Suprapubic skin (tissue), 4 donors: Measurements from ENCODE around the gene ARAP3. TPM values are rescaled to one million over a fixed set of nuclear protein-coding genes. Genes with fewer than 3 reads are reported as not detected.
A peak's percentile ranks its signal among the peaks of the same experiment; 100 is the strongest.

Experiments used
- DNase-seq, 2 donors: peaks; one replicate each; pipeline ENCODE4 v3.0.0-alpha.2; 2019; ENCODE audit warnings: low spot score in 2 of 2
- H3K27ac ChIP-seq: fragments of 200-600 bp; sonication (generic); one replicate; pipeline ENCODE4 v1.5.1; 2019
- H3K27me3 ChIP-seq: fragments of 200-600 bp; sonication (generic); one replicate; pipeline ENCODE4 v1.5.1; 2019
- H3K36me3 ChIP-seq: fragments of 200-600 bp; sonication (generic); one replicate; pipeline ENCODE4 v1.5.1; 2019
- H3K4me1 ChIP-seq: fragments of 200-600 bp; sonication (generic); one replicate; pipeline ENCODE4 v1.5.1; 2019
- H3K4me3 ChIP-seq: fragments of 200-600 bp; sonication (generic); one replicate; pipeline ENCODE4 v1.5.1; 2019; ENCODE audit warnings: mild to moderate bottlenecking
- H3K9me3 ChIP-seq: fragments of 200-600 bp; sonication (generic); one replicate; pipeline ENCODE4 v1.5.1; 2019
- EP300 ChIP-seq: sonication (generic); formaldehyde crosslinking; IDR thresholded peaks from one replicate; pipeline ENCODE4 v1.6.1; 2017; ENCODE audit warnings: antibody characterized with exemption
- POLR2A ChIP-seq, 2 donors: fragments of 450-650 bp; IDR thresholded peaks; one replicate each; pipeline ENCODE4 v1.6.1; 2017; ENCODE audit warnings: antibody characterized with exemption in 2 of 2, mild to moderate bottlenecking in 2 of 2, moderate library complexity in 2 of 2
- POLR2AphosphoS5 ChIP-seq, 3 donors: sonication (generic); formaldehyde crosslinking; IDR thresholded peaks; one replicate each; pipeline ENCODE4 v1.6.1; 2017; ENCODE audit warnings: antibody characterized with exemption in 3 of 3
- WGBS: methylation state at CpG from one replicate; pipeline ENCODE4 v1.1.5; 2018; 5-methylcytosine and 5-hydroxymethylcytosine counted together
- total RNA-seq, 4 donors: library from RNA; depleted of rRNA; stranded (reverse); fragments of >200 nt; gene quantifications; one replicate each; pipeline ENCODE4 v1.1.0, GENCODE V29; 2016
- TF ChIP-seq, protein P1 (sequence below), 2 donors: fragments of 200-600 bp in 1 of 2; fragments of 450-650 bp in 1 of 2; sonication (generic) in 1 of 2; IDR thresholded peaks; one replicate each; pipeline ENCODE4 v1.5.1; 2016 to 2019; ENCODE audit warnings: antibody characterized with exemption in 2 of 2, mild to moderate bottlenecking in 1 of 2, moderate library complexity in 1 of 2

Gene ARAP3
- total RNA-seq, 4 donors from 2014 or later, result 1.5 to 7.4 (median 4.3) TPM

GRCh38 chr5:141608046-141608445 lies 74.0 kb downstream of the ARAP3 start:
- no peak overlapping the region for H3K4me3 ChIP-seq
- no peaks in the 10 kb centered on the region for H3K36me3 ChIP-seq
- WGBS, result 83% methylated on average over 2 of the region's 2 CpGs
- no peaks in the 10 kb centered on the region for H3K9me3 ChIP-seq
- no peaks in the 10 kb centered on the region for H3K27me3 ChIP-seq
- peak overlapping the region; percentile 11 for H3K27ac ChIP-seq
- TF ChIP-seq, protein P1, sequence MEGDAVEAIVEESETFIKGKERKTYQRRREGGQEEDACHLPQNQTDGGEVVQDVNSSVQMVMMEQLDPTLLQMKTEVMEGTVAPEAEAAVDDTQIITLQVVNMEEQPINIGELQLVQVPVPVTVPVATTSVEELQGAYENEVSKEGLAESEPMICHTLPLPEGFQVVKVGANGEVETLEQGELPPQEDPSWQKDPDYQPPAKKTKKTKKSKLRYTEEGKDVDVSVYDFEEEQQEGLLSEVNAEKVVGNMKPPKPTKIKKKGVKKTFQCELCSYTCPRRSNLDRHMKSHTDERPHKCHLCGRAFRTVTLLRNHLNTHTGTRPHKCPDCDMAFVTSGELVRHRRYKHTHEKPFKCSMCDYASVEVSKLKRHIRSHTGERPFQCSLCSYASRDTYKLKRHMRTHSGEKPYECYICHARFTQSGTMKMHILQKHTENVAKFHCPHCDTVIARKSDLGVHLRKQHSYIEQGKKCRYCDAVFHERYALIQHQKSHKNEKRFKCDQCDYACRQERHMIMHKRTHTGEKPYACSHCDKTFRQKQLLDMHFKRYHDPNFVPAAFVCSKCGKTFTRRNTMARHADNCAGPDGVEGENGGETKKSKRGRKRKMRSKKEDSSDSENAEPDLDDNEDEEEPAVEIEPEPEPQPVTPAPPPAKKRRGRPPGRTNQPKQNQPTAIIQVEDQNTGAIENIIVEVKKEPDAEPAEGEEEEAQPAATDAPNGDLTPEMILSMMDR (IDR thresholded peaks at IDR 0.05), result no peak
- no peak for TF ChIP-seq EP300
- TF ChIP-seq POLR2A (IDR thresholded peaks at IDR 0.05), result no peak
- TF ChIP-seq POLR2AphosphoS5 (IDR thresholded peaks at IDR 0.05), result no peak
- no peak for DNase-seq
- peaks cover 41% of the 10 kb centered on the region for H3K4me1 ChIP-seq

DNA sequence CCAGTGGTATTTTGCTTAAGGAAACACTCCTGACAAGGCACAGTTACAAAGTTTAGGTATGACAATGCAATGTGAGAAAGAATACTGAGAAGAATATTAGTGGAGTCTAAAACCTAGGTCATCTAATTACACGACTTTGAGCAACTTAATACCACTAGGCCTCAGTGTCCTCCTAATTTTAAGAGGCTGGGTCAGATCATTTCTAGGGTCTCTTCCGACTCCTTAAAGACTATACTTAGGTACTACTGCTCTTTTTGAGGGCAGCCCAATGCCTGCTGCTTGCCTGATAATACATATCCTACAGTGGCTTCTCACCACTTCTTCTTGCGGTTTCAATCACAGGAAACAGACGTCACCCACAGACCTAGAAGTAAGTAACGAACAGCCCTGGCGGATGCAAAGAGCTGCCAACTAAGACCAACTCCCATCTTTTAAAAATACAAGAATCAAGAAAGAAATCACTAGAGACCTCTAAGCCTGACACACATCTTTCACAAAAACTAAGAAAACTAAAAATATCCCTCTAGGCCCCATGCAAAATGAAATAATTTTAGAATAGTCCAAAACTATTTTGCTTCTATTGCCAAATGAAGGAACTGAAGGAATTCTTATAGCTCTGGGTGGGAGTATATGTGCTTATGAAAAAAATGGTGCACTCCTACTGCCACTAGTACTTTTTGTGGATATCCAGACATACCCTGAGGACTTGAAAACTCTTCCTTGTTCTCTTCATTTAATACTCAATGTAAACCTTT lies 76.3 kb downstream of the ARAP3 start:
- Histone ChIP-seq H3K27me3 (no peaks in the 10 kb centered on the region), H3K9me3 (no peaks in the 10 kb centered on the region), H3K4me1 (peaks cover 47% of the 10 kb centered on the region), H3K36me3 (no peaks in the 10 kb centered on the region), H3K27ac (peak overlapping the region; percentile 81), H3K4me3 (no peak overlapping the region)
- TF ChIP-seq, protein P1 (IDR thresholded peaks at IDR 0.05), result no peak
- TF ChIP-seq POLR2AphosphoS5 (IDR thresholded peaks at IDR 0.05) (no peak), EP300 (no peak), POLR2A (IDR thresholded peaks at IDR 0.05) (no peak)
- 59% methylated on average over 6 of the region's 6 CpGs for WGBS
- DNase-seq, result no peak

DNA sequence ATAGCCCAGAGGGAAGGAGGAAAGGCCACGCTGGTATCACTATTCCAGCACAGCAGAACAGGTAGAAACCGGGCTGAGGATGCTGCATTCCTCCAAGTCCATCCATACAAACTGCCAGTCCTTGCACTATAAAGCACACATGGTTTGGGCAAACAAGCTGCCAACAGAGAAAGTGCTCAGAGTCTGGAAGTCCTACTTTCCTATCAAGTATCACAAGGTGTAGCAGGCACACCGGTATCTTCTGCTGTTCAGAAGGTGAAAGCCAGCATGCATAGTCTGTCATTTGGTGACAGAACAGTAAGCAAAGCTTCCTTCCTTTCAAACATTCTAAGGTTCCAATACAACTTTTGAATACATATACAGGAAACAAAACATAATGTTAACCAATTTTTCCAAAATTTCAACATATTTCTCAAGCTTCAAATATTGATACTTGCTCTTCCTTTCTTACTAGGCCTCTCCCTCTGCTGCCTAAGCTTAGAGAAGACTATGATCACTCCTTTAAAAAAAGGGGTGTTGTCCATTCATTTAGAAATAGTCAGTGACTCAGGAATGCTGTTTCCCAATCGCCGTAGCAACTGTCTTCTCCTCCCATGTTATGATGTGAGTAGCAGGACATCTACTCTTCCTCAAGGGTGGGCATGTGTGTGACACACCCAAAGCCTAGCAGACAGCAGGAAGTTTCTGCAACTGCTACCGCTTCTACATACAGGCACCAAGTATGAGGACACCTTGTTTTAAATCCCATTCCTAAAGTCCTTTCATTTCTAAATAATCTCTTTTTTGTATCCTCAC lies 77.9 kb downstream of the ARAP3 start:
- DNase-seq, result peak; percentile 83 to 86
- Histone ChIP-seq H3K36me3 (no peaks in the 10 kb centered on the region), H3K4me1 (peaks cover 47% of the 10 kb centered on the region), H3K9me3 (no peaks in the 10 kb centered on the region), H3K27ac (peak overlapping the region; percentile 81), H3K27me3 (no peaks in the 10 kb centered on the region), H3K4me3 (no peak overlapping the region)
- TF ChIP-seq POLR2AphosphoS5 (IDR thresholded peaks at IDR 0.05), result peak in 2 of 3 donors; percentile 53 to 89
- no peak for TF ChIP-seq EP300
- TF ChIP-seq POLR2A (IDR thresholded peaks at IDR 0.05), result no peak
- TF ChIP-seq, protein P1 (IDR thresholded peaks at IDR 0.05), result no peak
- WGBS, result 35% methylated on average over 6 of the region's 6 CpGs

Other genes with a start within 250 kb of the ARAP3 start
- gene PCDHGC3, start 206.3 kb downstream of the ARAP3 start, total RNA-seq, result 10 to 100 TPM; 30.0 to 73.4 (median 60.4) TPM
- 10 to 100 TPM in 3 of 4 donors, 1 to 10 TPM in 1; 2.7 to 30.6 (median 15.0) TPM for gene PCDHGC4, start 197.2 kb downstream of the ARAP3 start, total RNA-seq
- 10 to 100 TPM in 1 of 4 donors, 1 to 10 TPM in 3; 1.6 to 10.5 (median 3.2) TPM for gene PCDHGC5, start 193.1 kb downstream of the ARAP3 start, total RNA-seq
- gene DIAPH1, start 63.2 kb downstream of the ARAP3 start, total RNA-seq, result 100 to 1,000 TPM in 1 of 4 donors, 10 to 100 TPM in 3; 83.0 to 115 (median 95.1) TPM
- gene HDAC3, start 45.4 kb downstream of the ARAP3 start, total RNA-seq, result 10 to 100 TPM; 50.0 to 79.2 (median 59.4) TPM
- 1 to 10 TPM; 2.9 to 9.0 (median 5.7) TPM for gene RELL2, start 45.2 kb downstream of the ARAP3 start, total RNA-seq
- 100 to 1,000 TPM in 2 of 4 donors, 10 to 100 TPM in 2; 40.1 to 117 (median 77.1) TPM for gene FCHSD1, start 30.8 kb downstream of the ARAP3 start, total RNA-seq
- gene PCDH1, start 196.2 kb upstream of the ARAP3 start, total RNA-seq, result 100 to 1,000 TPM in 1 of 4 donors, 10 to 100 TPM in 3; 76.2 to 122 (median 89.5) TPM
- 10 to 100 TPM; 42.5 to 99.6 (median 59.9) TPM for gene DELE1, start 241.6 kb upstream of the ARAP3 start, total RNA-seq